Activated CD8-positive, alpha-beta T cell treated with anti-CD3 and anti-CD28 coated beads for 36 hours (primary cell): ENCODE results near the gene NME7. TPM values are rescaled to one million over a fixed set of nuclear protein-coding genes. Genes with fewer than 3 reads are reported as not detected.
A peak's percentile ranks its signal among the peaks of the same experiment; 100 is the strongest.

Experiments used
- ATAC-seq: fragments of 200-7000 bp; cut with Tn5 transposase; one replicate; pipeline ENCODE4 v1.10.0; 2021; ENCODE audit warnings: mild to moderate bottlenecking, moderate library complexity
- CTCF ChIA-PET: fragments of 350-600 bp; sonication (Branson Sonifier 250); formaldehyde crosslinking; loops from one replicate; lab custom pipeline; 2021; ENCODE audit warnings: antibody characterized with exemption; lab: Charles Lee
- POLR2A ChIA-PET: fragments of 350-600 bp; sonication (Branson Sonifier 250); formaldehyde crosslinking; loops from one replicate; lab custom pipeline; 2021; ENCODE audit warnings: antibody characterized with exemption; lab: Charles Lee
- DNase-seq: peaks from one replicate; pipeline ENCODE4 v3.0.0-alpha.2; 2020
- H3K27ac Mint-ChIP-seq: one replicate; pipeline ENCODE4 v1.8.0; 2021; ENCODE audit warnings: mild to moderate bottlenecking, mixed read lengths
- H3K27me3 Mint-ChIP-seq: one replicate; pipeline ENCODE4 v1.8.0; 2021; ENCODE audit warnings: mixed read lengths
- H3K36me3 Mint-ChIP-seq: one replicate; pipeline ENCODE4 v1.8.0; 2021; ENCODE audit warnings: low read depth, mixed read lengths
- H3K4me1 Mint-ChIP-seq: one replicate; pipeline ENCODE4 v1.8.0; 2021; ENCODE audit warnings: low read depth, mixed read lengths
- H3K4me3 Mint-ChIP-seq: one replicate; pipeline ENCODE4 v1.8.0; 2021; ENCODE audit warnings: mild to moderate bottlenecking, moderate library complexity, mixed read lengths
- H3K9me3 Mint-ChIP-seq: one replicate; pipeline ENCODE4 v1.8.0; 2021; ENCODE audit warnings: mixed read lengths
- intact Hi-C: fragments of 100-400 bp; cut with micrococcal nuclease; formaldehyde crosslinking; loops from one replicate; pipeline ENCODE4 v1.10.0; 2022
- total RNA-seq, 2 experiments: library from RNA; stranded (reverse); gene quantifications; one replicate each; pipeline ENCODE4 v1.2.3, GENCODE V29; 2021
- TF ChIP-seq, protein P1 (sequence below): fragments of 200-600 bp; IDR thresholded peaks from one replicate; pipeline ENCODE4 v1.8.0; 2022; ENCODE audit warnings: antibody characterized with exemption, mild to moderate bottlenecking

The NME7 gene
- total RNA-seq, 2 experiments from 2014 or later: 15.3 to 17.4 TPM

DNA sequence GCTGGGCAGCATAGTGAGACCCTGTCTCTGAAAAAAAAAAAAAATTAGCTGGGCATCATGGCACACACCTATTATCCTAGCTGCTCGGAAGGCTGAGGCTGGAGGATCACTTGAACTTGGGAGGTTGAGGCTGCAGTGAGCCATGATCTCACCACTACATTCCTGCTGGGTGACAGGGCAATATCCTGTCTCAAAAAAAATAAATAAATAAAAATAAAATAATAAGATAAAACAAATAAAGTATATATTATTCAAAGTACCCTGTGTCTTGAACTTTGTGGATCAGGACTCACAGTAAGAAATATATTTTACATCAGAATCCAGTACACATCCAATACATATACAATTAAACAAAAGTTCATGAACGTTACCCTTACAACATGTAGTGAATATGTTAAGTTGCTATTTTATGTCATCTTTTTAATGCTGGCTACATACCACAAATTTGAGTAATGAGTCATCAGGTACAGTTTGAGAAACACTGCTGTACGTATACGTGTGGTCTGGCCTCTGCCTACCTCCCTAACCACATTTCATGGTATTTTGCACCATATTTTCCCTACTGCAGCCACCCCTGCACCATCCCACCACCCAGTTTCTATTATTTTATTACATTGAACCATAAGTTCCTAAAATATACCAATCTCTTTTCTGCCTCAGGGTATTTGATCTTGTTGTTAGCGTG is 4.4 kb downstream of the NME7 start:
- H3K27me3 Mint-ChIP-seq: no peaks in the 10 kb centered on the region
- peak; percentile 17 for ATAC-seq
- TF ChIP-seq, protein P1, sequence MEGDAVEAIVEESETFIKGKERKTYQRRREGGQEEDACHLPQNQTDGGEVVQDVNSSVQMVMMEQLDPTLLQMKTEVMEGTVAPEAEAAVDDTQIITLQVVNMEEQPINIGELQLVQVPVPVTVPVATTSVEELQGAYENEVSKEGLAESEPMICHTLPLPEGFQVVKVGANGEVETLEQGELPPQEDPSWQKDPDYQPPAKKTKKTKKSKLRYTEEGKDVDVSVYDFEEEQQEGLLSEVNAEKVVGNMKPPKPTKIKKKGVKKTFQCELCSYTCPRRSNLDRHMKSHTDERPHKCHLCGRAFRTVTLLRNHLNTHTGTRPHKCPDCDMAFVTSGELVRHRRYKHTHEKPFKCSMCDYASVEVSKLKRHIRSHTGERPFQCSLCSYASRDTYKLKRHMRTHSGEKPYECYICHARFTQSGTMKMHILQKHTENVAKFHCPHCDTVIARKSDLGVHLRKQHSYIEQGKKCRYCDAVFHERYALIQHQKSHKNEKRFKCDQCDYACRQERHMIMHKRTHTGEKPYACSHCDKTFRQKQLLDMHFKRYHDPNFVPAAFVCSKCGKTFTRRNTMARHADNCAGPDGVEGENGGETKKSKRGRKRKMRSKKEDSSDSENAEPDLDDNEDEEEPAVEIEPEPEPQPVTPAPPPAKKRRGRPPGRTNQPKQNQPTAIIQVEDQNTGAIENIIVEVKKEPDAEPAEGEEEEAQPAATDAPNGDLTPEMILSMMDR: no peak
- H3K4me3 Mint-ChIP-seq: peak overlapping the region; percentile 35
- ChIA-PET CTCF (interaction anchor here (5.5 kb wide), 1 partner anchor 13 kb away, joined by 42 read pairs; no protein-coding TSS in a partner anchor), POLR2A (interaction anchor here (0.6 to 0.9 kb wide), 2 partner anchors 8 to 25 kb away, joined by 3 read pairs; no protein-coding TSS in a partner anchor)
- peaks cover 26% of the 10 kb centered on the region for H3K4me1 Mint-ChIP-seq
- peaks cover 10% of the 10 kb centered on the region for H3K36me3 Mint-ChIP-seq
- peak; percentile 69 for DNase-seq
- no peaks in the 10 kb centered on the region for H3K9me3 Mint-ChIP-seq
- H3K27ac Mint-ChIP-seq: peak overlapping the region; percentile 75
- intact Hi-C loops: loop anchor here (10.0 kb wide), 3 partner anchors 258 to 1018 kb away; partner anchors contain the start of gene ATP1B1

DNA sequence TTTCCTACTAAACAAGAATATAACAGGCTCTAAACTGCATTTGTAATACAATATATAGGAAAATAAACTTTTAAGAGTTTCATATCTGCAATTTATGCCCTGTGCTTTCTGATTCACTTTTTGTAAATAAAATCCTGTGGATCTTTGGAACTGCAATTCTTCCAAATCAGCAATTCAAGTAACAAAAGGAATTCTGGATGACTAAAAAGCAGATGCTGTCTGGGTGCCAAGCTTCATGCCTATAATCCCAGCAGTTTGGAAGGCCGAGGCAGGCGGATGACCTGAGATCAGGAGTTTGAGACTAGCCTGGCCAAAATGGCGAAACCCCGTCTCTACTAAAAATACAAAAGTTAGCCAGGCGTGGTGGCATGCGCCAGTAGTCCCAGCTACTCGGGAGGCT is 6.3 kb downstream of the NME7 start:
- intact Hi-C loops: loop anchor here (10.0 kb wide), 3 partner anchors 256 to 1016 kb away; partner anchors contain the start of gene ATP1B1

DNA sequence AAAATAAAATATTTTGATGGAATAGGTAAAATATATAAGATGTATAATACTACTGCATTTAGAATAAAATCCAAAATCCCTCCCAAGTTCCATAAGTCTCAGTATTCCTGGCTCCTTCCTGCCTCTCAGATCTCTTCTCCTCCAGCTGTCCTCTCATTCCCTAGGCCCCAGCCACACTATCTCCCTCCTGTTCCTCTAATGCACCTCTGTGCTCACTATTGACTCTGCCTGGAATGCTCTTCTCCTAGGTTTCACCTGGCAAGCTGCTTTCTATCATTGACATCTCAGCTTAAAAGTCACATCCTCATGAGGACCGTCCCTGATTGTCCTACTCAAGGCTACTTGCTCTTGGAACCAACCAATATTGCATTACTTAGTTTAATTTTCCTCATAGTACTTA is 7.2 kb downstream of the NME7 start:
- CTCF ChIA-PET: interaction anchor here (1.0 to 5.5 kb wide), 3 partner anchors 11 to 757 kb away, joined by 4 to 42 read pairs (median 5); no protein-coding TSS in a partner anchor
- Mint-ChIP-seq H3K4me1 (peaks cover 29% of the 10 kb centered on the region), H3K36me3 (peaks cover 10% of the 10 kb centered on the region), H3K9me3 (no peaks in the 10 kb centered on the region), H3K4me3 (no peak overlapping the region), H3K27me3 (no peaks in the 10 kb centered on the region), H3K27ac (no peak overlapping the region)
- no peak for DNase-seq
- intact Hi-C loops: loop anchor here (10.0 kb wide), 3 partner anchors 256 to 1016 kb away; partner anchors contain the start of gene ATP1B1
- no peak for ATAC-seq
- TF ChIP-seq, protein P1: no peak
- POLR2A ChIA-PET: no interaction called here

More for the DNA sequence above, 6.3 kb downstream of the NME7 start:
- ATAC-seq (no peak), DNase-seq (no peak)
- CTCF ChIA-PET: interaction anchor here (1.1 to 5.5 kb wide), 2 partner anchors 8 to 11 kb away, joined by 3 to 42 read pairs; no protein-coding TSS in a partner anchor
- TF ChIP-seq, protein P1: no peak
- Mint-ChIP-seq H3K27ac (no peak overlapping the region), H3K4me3 (no peak overlapping the region), H3K36me3 (peaks cover 10% of the 10 kb centered on the region), H3K27me3 (no peaks in the 10 kb centered on the region), H3K9me3 (no peaks in the 10 kb centered on the region), H3K4me1 (peaks cover 26% of the 10 kb centered on the region)
- POLR2A ChIA-PET: interaction anchor here (1.0 kb wide), 1 partner anchor 125 kb away, joined by 3 read pairs; no protein-coding TSS in a partner anchor

DNA sequence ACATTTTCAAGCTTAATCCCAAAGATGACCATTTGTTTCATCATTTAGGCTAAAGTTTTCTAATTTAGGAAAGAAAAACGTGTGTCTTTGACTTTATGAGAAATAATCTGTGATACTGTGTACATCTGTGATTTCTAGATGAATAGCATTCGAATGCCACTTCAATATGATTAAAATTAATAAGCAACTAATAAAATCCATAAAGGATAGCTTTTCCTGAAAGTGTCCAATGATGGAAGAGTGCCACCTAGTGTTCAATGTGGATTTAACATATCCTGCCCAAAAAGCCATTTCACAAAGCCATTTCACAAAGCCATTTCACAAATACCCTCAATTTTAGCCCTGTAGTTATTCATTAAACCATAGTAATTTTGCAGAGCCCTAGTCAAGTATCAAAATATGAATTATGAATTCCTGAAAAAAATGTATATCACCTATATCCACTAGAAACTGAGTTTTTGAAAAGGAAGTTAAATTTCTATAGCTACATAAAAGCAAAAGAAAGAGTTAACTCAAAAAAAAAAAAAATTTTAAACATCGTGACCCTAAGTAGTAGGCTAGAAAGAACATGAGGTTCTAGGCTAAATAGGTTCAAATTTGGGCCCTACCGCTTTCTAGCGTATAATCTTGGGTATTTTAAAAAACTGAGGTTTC is 19.1 kb downstream of the NME7 start:
- DNase-seq: no peak
- no peak overlapping the region for H3K27ac Mint-ChIP-seq
- ATAC-seq: no peak
- intact Hi-C loops: loop anchor here (10.0 kb wide), 1 partner anchor 744 kb away; no protein-coding TSS in a partner anchor
- ChIA-PET CTCF (interaction anchor here (0.7 to 5.0 kb wide), 39 partner anchors 10 to 1006 kb away, joined by 3 to 53 read pairs (median 3); no protein-coding TSS in a partner anchor), POLR2A (no interaction called here)
- peaks cover 2% of the 10 kb centered on the region for H3K9me3 Mint-ChIP-seq
- peaks cover 20% of the 10 kb centered on the region for H3K4me1 Mint-ChIP-seq
- H3K36me3 Mint-ChIP-seq: no peaks in the 10 kb centered on the region
- TF ChIP-seq, protein P1: peak; percentile 96
- no peak overlapping the region for H3K4me3 Mint-ChIP-seq
- H3K27me3 Mint-ChIP-seq: no peaks in the 10 kb centered on the region
